Activated gamma-delta T cell treated with Interleukin-2 at 50 U/mL for 16 hours (primary cell): ENCODE measurements around the gene CD9.
A peak's percentile ranks its signal among the peaks of the same experiment; 100 is the strongest.

Experiments used
- DNase-seq: peaks from one replicate; pipeline ENCODE4 v3.0.0-alpha.2; 2020

The CD9 gene

DNA sequence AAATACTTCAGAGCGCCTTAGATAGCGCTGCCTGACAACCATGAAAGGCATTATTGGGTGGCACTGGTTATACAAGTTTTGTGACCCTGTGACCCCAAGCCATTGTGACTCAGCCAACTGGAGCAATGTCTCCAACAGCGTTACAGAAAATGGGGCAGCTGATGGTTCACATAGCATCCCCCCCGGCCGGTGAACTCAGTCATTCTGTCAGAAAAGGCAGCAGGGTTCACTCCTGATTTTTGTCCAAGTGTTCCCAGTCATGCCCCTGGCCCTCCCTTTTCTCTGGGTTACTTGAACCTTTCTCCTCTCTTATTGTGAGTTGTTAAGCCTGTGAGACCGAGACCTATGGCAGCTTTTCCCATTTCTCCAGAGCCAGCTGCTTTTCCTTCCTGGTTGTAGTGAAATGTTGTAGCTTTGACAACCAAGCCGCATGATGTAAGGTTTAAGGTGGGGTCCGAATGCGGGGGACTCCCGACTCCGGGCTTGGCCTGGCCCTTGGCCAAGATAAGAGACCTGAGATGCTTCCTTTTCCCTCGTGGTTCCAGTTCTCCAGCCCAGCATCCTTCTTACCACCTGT is 22.0 kb downstream of the CD9 start:
- no peak for DNase-seq

DNA sequence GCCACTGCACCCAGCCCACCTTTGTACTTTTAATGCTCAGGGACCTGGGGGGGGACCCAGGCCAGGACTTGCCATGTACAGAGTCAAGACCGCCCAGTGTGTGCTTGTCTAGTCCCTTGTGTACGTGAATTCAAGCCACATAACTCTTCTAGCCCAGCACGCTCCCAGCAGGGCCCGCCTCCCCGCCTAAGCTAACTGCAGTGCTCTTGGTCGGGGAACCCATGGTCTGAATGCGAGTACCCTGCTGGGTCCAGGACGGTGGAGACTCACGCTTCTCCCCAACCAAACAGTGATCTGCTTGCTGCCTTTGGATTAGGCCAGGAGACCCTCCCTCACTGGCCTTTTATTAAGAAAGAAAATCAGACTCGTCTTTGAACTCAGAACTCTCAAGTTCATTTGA is 23.3 kb downstream of the CD9 start:
- DNase-seq, result no peak

DNA sequence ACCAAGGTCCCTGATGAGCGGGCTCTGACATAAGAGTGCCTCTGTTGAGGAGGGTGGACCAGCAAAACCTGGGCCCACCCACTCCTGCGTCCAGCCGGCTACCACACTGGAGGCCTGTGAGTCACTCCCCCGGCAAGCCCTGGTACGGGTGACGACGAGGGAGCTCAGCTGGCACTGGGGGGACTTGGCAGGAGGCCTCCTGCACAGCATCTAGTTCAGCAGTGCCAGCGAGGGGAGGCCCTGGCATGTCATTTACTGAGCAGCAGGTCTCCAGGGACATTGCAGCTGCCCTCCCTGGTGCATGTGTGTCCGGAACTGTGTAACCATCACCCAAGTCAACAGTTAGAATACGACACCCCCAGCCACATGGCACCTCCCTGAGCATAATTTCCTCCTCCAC is 24.4 kb downstream of the CD9 start:
- DNase-seq, result no peak

DNA sequence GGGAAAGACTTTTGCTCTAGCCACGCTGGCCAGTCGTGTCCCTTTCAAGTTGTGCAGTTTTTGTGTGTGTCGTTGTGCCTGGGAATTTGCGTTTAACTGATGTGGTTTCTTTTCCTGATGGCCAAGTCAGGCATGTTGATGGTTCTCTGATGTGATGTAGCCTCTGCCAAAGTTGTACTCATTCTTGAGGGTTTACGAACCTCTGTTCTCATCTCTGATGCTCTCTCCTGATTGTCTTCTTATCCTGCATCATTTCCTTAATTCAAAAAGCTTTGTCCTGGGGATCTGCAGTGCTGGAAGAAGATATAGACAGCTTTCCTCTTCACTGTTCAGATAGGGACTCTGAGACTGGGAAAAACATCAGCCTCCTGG is 25.4 kb downstream of the CD9 start:
- no peak for DNase-seq

DNA sequence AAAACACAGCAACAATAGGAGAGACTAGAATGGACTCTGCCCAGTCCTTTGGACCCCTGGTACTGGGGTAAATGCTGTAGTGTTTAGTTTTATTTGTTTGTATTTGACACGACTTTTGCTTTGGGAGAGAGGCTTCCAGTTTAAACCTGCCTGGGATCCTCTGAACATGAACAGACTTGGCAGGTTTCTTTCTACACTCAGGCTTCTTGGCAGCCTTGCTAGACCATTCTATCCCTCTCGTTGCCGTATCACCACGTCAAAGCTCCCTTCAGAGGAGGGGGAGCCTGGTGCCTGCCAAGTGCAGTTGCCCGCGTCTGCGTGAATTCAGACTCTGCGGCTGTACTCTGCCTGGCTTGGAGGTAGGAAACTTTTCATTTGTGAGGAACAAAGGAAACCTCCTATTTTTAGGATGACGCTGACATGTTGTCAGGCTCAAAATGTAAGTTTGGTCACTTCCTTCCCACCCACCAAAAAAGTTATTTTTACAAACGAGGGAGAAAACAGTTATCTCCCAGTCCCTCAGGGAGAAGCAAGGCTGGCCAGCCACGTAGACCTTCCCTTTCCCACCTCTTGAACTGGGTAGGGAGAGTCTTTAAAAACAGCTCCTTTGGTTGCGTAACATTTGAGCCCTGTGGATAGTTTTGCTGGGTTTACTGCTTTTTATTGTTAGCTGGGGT is 25.9 kb downstream of the CD9 start:
- no peak for DNase-seq

DNA sequence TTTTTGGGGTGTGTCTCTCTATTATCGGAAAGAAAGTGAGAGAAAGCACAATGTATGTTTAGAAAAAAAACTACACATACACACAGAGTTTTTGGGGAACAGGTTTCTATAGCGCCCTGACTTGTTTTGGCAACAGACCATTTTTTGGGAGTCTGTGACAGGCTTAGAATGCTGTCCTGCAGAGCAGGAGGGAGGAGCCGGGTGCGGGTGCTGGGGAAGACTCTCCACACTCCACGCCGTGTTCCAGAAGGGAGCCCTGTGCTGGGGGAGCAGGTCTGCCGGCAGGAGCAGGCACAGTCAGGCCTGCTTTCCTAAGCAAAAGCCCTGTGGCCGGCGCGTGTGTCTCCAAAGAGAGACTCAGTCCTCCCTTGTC is 26.5 kb downstream of the CD9 start:
- DNase-seq, result no peak

DNA sequence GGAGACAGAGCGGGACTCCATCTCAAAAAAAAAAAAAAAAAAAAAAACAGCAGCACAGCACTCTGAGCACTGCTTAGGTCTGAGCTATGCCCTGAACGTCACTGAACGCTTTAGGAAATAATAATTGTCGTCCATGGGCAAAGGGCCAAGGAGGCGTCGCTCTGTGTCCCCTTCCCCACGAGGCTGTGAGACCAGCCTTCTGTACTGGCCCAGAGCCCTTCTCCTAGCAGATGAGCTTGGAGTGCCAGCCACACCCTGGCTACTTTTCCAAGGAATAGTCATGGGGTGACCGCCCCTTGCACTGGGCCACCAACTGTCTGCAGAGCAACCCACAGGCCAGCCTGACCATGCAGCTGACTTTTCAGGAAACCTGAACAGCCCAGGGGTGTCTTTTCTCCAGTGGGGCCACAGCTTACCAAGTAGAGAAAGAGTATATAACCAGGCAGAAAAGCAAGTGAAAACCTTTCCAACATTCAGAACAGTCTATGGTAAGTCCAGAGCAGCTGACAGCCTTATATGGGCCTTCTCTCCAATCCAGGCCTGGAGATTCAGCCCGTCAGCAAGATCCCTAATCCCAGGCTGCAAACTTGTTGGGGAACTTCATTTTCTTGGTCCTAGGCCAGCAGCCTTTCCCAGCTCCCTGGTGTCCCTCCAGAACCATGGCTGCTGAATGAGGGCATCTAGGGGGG is 28.5 kb downstream of the CD9 start:
- no peak for DNase-seq

DNA sequence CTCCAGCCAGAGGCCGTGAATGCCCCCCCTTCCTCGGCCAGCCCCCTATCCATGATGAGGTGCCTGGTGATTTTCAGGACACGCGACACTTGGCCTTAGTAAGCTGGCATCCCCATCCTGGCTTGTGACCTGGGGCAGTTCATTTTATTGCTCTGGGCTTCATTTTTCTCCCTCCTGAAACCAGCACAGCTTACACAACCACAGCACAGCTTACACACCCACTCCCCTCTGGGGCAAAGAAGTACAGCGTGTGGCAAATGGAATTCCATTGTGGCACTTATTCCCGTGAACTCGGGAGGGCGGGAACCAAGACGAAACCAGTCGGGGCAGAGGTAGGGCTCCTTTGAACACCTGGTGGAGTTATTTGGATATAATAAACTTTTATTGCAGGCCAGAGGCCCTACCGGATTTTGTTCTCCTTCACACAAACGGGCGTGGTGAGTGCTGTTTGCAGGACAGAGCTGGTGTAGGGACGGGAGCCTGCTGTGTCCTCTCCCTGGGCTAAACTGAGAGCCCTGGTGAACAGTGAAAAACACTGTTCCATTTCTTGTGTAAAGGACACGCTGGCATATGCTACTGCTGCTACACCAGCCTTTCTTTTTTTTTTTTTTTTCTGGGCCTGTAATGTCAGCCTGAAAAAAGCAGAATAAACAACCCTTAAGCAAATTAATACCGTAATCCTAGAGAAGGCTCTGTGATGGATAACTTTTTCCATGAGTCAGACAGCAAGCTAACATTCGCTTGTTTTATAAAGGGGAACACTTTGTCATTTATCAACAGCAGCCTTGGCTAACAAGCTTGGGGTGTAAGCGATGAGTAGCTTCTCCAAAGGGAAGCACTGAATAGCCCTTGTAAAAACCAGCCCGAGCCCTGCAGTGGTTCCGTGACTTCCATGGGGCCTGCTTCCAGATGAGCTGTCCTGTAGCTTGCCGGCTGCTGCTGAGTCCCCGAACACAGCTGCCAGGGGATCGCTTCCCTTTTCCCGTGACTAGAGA is 29.3 kb downstream of the CD9 start:
- DNase-seq, result no peak

DNA sequence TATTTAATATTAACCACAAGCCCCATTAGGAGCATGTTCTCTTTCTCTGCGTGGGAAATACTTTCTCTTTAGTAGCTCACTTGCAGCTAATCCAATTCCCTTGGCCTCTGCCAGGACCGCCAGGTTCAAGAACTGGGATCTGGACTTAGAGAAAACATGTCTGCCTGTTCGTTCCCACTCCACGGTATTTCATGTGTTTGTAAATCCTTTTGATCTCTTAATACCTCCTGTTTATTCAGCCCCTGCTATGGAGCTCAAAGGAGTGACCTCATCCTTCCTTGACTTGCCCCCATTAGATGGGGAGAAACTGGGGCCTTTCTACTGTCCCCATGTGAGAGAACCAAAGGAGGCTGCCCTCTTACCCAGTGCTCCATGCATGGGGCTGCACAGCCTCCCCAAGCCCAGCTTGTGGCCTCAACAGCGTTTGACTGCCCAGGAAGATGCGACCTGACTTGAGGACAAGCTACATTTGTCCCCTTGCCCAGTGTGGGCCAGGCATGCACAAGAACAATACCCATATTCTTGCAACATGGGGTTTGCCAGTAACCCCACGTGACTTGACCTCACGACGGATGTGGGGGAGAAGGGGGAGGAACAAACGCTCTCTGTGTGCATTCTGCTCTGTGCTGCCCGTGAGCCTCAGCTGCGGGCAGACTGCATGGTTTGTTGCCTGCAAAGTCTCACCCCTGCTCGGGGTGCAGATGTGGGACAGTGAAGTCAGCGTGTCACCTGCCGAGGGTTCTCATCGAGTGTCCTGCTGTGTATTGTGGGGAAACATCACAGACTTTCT is 30.3 kb downstream of the CD9 start:
- peak; percentile 69 for DNase-seq

DNA sequence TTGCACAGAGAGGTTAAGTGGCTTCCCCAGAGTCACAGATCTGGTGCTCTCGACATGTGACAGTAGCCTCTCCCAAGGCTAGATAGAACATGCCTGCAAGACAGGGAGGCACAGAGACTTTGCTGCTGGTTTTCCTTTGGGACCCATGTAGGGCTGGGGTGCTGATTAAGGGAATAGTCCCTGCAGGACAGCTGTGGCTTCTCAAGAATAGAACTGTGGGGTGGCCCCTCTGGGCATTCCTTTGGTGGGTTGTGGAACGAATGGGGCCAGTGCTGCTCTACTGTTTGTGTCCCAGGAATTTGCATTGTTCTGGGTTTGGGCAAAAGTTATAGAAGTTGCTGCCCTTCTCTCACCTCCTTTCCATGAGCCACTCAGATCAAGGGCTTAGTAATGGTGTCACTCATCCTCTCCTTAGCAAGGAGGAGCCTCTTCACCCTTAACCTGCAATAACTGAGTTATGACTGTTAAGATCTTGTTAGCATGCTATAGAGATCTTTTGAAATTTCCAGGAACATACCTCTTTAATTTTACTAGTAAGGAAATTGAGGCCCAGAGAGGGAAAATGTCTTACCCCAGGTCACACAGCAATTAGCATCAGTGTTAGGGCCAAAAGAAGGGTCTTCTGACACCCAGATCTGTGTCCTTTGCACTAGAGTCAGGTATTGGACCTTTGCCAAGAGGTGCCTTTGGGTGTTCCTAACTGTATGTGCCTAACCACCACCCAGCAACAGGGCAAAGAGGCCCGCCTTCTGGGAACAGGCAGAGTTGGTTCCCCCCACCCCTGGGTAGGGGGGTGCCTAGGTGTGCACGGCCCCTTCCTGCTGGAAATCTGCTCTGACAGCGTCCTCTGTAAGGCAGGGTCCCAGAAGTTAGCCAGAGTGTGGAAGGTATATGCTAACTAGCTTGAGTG is 31.4 kb downstream of the CD9 start:
- no peak for DNase-seq

DNA sequence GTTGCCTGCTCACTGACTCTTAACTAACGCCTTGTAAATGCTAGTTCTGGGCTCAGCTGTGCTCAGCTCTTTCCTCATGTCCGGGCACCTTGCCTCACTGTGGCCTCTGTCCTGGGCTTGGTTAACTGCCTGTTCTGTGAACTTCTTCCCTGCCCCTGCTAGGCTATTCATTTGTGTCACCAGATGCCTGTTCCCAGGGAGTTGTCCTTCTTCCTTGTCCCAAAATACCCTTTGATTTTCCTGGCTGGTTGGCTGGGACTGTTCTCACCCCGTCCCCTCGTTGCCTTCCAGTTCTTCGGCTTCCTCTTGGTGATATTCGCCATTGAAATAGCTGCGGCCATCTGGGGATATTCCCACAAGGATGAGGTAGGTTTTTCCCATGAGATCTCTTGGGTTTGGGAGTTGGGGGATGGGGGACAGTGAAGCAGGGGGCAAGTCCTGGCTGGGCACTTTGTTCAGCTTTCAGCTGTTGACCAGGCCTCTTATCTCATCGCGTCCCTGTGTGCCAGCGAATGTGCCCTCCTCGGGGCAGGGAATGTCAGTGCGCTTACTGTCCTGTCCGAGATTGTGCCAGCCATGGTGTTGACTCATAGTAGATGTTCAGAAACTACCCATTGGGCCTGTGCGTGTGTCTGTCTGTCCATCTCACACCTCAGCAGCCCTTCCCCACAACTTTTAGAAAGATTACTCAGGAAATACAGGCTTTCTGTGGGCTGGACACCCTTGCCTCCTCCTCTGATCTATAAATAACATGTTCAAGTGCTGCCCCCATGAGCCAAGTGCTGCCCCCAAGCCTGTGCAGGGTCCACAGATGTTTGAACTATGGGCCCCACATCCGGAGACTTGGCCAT is 33.1 kb downstream of the CD9 start:
- no peak for DNase-seq

DNA sequence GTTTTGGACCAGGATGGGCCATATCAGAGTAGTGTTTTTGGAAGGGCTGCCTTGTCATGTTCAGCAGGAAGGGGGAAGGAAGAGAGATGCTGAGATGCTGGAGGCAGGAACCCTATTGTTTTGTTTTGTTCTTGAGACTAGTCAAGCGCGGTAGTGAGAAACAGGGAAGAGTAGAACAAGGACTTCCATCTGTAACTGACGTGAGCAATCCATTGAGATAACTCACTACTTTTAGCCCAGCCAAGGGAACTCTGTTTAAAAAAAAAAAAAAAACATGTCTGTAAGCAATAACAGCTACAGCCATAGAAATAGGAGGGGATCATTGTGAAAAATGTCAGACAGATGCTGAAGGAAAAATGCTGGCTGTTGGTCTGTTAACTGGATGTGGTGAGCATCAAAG is 34.0 kb downstream of the CD9 start:
- DNase-seq, result no peak

DNA sequence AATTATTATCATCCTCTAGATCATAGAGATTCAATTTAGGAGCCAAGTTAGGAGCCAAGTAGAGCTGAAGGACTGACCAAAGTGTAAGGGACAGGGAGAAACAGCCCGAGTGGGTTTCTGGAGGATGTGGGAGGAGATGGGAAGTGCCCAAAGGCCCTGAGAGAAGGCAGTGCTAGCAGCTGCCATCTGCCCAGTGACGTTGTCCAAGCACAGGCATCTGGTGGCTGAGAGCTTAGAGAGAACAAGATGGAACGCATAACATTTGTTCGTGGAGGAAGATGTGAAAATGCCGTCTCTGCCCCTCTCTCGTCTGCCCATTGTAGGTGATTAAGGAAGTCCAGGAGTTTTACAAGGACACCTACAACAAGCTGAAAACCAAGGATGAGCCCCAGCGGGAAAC is 34.7 kb downstream of the CD9 start:
- DNase-seq, result no peak

DNA sequence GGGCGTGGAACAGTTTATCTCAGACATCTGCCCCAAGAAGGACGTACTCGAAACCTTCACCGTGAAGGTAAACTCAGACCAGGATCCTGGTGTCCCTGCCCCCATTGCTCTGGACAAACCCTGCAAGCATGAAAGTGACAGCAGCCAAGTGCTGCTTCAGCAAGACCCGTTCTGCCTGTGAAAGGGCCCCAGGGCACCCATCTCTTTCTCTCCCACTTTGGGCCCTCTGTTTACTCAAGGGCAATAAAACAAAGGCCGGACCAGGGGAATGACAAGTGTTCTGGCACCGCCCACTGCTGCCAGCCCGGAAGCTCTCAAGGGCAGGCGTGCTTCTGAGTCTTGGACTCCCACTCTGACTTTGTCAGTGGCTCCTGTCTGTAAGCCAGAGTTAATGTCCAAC is 35.3 kb downstream of the CD9 start:
- DNase-seq, result no peak

DNA sequence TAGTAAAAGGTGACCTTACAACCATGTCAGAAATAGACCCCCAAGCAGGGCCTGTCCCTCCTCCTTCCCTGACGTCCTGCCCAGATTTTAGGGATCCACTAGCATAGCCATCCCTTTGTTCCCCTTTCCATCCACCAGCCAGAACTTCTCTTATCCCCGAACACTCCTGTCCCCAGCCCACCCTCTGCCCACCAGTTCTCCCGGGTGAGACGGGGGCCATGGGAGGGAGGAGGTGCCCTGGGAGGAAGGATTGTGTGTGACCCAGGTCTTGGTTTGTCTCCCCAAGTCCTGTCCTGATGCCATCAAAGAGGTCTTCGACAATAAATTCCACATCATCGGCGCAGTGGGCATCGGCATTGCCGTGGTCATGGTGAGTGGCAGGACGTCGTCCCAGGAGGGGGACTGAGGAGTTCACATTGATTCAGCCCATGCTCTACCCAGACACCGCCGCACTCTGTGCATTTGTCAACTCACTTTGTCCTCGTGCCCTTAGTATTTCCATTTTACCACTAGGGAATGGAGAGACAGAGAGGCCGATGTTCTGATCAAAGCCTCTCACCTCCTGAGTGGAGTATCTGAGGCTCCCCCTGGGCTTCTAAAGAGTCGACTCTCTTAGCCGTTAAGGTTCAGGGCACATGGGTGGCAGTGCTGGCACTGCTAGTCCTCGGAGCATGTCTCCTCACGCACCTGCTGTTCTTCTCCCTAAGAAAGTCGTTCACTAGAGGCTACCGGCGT is 35.9 kb downstream of the CD9 start:
- DNase-seq, result no peak

DNA sequence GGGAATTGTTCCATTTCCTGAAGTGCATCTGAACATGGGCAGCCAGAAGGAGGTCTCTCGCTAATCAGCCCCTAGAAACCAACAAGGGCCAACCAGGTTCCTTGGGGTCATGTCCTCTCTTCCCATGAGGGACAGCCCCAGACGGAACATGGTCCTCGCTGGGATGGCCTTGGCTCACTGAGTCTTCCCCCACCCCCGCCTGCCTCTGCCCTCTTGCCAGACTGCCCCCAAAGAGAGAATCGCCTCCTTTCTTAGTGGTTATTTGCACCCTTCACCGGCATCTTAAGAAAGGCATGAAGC is 36.4 kb downstream of the CD9 start:
- DNase-seq, result no peak

DNA sequence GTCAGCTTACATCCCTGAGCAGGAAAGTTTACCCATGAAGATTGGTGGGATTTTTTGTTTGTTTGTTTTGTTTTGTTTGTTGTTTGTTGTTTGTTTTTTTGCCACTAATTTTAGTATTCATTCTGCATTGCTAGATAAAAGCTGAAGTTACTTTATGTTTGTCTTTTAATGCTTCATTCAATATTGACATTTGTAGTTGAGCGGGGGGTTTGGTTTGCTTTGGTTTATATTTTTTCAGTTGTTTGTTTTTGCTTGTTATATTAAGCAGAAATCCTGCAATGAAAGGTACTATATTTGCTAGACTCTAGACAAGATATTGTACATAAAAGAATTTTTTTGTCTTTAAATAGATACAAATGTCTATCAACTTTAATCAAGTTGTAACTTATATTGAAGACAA is 37.6 kb downstream of the CD9 start:
- DNase-seq, result no peak

DNA sequence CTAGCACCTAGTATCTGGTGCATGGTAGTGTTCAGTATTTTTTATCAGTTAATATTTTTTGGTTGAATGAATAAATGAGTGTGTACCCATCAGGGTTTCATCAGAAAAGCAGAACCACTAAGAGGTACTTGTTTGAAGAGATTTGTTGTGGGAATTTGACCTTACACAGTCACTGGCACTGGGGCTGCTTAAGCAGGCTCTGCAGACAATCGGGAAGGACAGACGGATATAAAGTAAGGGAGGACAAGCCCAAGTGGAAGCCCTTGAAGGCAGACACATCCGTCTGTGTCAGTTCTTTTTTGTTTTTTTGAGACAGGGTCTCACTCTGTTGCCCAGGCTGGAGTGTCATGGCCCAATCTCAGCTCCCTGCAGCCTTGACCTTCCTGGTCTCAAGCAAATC is 38.7 kb downstream of the CD9 start:
- no peak for DNase-seq

DNA sequence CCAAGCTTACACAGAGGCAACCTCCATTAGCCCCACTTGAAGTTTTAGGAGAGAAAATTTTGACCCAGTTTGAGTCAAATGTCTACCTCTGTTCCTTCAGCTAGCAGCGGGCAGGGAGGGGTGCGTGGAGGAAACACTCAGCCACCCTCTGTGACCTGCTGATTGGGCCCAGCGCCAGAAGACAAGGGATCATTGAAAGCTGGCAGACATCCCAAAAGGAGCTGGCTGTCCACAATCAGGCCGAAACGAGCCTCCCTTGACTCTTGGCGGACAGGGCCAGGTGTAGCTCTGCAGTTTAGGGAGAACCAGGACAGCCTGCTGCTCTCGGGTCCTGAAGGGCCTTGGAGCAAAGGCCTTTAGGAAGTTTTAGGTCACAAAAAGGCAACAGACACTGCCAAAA is 41.3 kb downstream of the CD9 start:
- no peak for DNase-seq

DNA sequence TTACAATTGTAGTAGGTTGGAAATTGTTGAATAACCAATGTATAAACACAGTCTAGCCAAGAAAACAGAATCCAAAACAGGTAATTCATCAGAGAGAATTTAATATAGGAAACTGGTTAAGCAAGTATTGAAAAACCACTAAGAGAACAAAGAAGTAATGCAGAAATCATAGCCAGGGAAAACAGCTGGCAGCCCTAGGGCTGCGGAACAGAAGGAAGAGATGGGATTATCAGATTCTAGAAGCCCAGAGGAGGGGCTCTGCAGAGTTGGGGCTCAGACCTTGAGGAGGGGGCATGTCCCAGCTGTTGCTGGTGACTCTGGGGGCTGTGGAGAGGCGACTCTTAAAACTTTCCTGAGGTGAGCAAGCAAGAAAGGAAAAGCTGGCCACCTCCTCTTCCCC is 49.4 kb downstream of the CD9 start:
- DNase-seq, result no peak
